Thymus (tissue), 11 donors: ENCODE results near the gene HK1. TPM values are rescaled to one million over a fixed set of nuclear protein-coding genes. Genes with fewer than 3 reads are reported as not detected.

ENCODE experiments used
- DNase-seq, 9 donors: peaks; one replicate each; pipeline ENCODE4 v3.0.0-alpha.2; 2013; ENCODE audit warnings: low spot score in 9 of 9, low read depth in 6 of 9, missing footprints in 1 of 9
- H3K27ac ChIP-seq, 2 donors: one replicate each; pipeline ENCODE4 v1.5.1; 2013; ENCODE audit warnings: control low read depth in 1 of 2, low read depth in 1 of 2, low read length in 1 of 2, mild to moderate bottlenecking in 1 of 2, moderate library complexity in 1 of 2
- H3K27me3 ChIP-seq, 2 donors: one replicate each; pipeline ENCODE4 v1.5.1; 2013; ENCODE audit warnings: low read length in 1 of 2; ENCODE audit not compliant: control insufficient read depth in 2 of 2, insufficient read depth in 1 of 2
- H3K36me3 ChIP-seq, 2 donors: one replicate each; pipeline ENCODE4 v1.5.1; 2013; ENCODE audit warnings: low read length in 1 of 2, mild to moderate bottlenecking in 1 of 2, moderate library complexity in 1 of 2; ENCODE audit not compliant: control insufficient read depth in 2 of 2, insufficient read depth in 2 of 2
- H3K4me1 ChIP-seq, 2 donors: one replicate each; pipeline ENCODE4 v1.5.1; 2013; ENCODE audit warnings: low read length in 2 of 2; ENCODE audit not compliant: control insufficient read depth in 2 of 2, insufficient read depth in 2 of 2
- H3K4me3 ChIP-seq, 2 donors: one replicate each; pipeline ENCODE4 v1.5.1; 2013; ENCODE audit warnings: low read length in 2 of 2, control low read depth in 1 of 2, mild to moderate bottlenecking in 1 of 2
- H3K9me3 ChIP-seq, 2 donors: one replicate each; pipeline ENCODE4 v1.5.1; 2013; ENCODE audit warnings: low read length in 1 of 2, mild to moderate bottlenecking in 1 of 2; ENCODE audit not compliant: control insufficient read depth in 2 of 2, insufficient read depth in 1 of 2
- WGBS: extraction: QIAGEN DNeasy Blood & Tissue Kit; methylation state at CpG from one replicate; pipeline ENCODE4 v1.1.7; 2013; 5-methylcytosine and 5-hydroxymethylcytosine counted together
- polyA plus RNA-seq: library from polyadenylated mRNA; stranded (reverse); fragments of 200-250 nt; gene quantifications from one replicate; pipeline ENCODE4 v1.2.3, GENCODE V29; 2013
- total RNA-seq: library from RNA; stranded (reverse); fragments of 120-200 nt; gene quantifications from one replicate; pipeline ENCODE4 v1.2.4, GENCODE V29; 2013
- donor health status: healthy.

HK1 gene
- total and polyA plus RNA-seq, 2 donors, result 33.7 to 52.6 TPM

DNA sequence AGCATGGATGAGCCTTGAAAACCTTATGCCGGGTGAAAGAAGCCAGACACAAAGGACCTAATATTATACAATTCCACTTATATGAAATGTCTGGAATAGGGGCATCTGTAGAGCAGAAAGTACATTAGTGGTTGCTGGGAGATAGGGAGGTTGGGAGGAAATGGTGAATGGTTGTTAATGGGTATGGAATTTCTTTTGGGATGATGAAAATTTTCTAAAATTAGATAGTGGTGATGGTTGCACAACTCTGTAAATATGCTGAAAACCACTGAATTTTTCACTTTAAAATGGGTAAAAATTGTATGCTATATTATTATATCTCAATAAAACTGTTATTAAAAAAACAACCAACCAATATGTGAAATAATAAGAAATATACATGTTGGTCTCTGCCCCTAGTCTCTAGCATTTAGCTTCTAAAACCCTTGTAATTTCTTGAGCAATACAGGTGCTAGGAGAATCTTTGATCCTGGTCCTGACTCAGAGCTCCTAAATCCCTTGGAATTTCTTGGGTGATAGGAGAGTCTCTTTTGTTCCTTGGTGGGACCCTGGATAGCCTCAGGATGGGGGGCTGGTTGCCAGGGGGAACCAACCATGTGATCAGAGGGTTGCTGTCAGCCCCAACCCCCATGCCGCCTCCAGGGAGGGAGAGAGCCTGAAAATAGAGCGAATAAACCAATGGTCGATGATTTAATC lies 74.4 kb downstream of the HK1 start:
- H3K4me1 ChIP-seq, result peaks cover 37 to 50% of the 10 kb centered on the region in 2 donors
- no peaks in the 10 kb centered on the region for H3K27me3 ChIP-seq
- peaks cover 11% of the 10 kb centered on the region in 2 donors for H3K36me3 ChIP-seq
- H3K9me3 ChIP-seq, result peaks cover 0 to 6% of the 10 kb centered on the region in 2 donors
- H3K4me3 ChIP-seq, result no peak overlapping the region
- over 99% methylated on average over 4 of the region's 4 CpGs for WGBS
- DNase-seq, result no peak
- H3K27ac ChIP-seq, result peak overlapping the region; percentile 73 to 95

DNA sequence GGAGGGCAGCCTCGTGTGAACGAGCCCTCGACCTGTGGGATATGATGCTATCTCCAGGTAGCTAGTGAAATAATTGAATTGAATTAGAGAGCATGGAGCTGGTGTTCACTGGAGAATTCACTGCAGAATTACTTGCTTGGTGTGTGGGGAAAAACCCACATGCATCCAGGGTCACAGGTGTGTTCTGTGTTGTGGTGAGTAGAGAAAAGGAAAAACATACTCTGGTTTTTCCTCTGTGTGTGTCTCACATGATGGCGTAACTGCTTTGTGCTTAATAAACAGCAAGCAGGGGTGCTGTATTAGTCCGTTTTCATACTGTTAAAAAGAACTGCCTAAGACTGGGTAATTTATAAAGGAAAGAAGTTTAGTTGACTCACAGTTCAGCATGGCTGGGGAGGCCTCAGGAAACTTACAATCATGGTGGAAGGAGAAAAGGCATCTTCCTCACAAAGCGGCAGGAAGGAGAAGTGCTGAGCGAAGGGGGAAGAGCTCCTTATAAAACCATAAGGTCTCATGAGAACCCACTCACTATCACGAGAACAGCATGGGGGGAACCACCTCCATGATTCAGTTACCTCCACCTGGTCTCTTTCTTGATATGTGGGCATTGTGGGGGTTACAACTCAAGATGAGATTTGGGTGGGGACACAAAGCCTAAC lies 75.8 kb downstream of the HK1 start:
- Histone ChIP-seq H3K9me3 (peaks cover 0 to 6% of the 10 kb centered on the region in 2 donors), H3K4me3 (peak overlapping the region; percentile 6 to 8), H3K4me1 (peaks cover 36 to 54% of the 10 kb centered on the region in 2 donors), H3K27me3 (no peaks in the 10 kb centered on the region), H3K36me3 (peaks cover 11% of the 10 kb centered on the region in 2 donors), H3K27ac (peak overlapping the region; percentile 73 to 95)
- DNase-seq, result peak in 5 of 9 donors; percentile 63 to 90 (median 71)
- 26% methylated on average over 8 of the region's 8 CpGs for WGBS

DNA sequence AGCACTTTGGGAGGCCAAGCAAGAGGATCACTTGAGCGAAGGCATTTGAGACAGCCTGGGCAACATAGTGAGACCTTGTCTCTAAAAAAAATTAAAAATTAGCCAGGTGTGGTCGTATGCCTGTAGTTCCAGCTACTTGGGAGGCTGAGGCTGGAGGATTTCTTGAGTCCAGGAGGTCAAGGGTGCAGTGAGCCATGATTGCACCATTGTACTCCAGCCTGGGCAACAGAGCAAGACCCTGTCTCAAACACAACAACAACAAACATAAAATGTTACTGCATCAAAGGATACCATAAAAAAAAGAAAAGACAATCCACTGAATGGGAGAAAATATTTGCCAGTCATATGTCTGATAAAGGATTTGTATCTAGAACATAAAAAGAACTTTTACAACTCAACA lies 77.9 kb downstream of the HK1 start:
- WGBS, result 100% methylated on average over 2 of the region's 2 CpGs

DNA sequence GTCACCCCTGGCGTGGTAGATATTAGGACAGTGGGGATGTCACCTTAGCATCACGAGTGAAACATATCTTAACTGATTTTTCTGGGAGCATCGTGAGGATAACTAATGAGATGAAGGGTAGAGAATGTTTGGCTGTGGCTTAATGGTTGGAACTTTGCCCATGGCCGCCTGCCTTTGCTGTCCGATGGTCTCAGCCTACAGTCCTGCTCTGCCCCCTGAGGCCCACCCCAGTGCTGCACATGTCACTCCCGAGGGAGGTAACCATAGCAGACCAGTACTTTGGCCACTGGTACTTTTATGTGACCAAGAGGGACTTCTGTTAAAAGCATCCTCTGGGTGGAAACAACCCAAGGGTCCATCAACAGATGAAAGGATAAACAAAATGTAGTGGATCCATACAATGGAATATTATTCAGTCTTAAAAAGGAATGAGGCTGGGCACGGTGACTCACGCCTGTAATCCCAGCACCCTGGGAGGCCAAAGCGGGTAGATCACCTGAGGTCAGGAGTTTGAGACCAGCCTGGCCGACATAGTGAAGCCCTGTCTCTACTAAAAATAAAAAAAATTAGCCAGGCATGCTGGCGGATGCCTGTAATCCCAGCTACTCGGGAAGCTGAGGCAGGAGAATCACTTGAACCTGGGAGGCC lies 80.0 kb downstream of the HK1 start:
- no peaks in the 10 kb centered on the region for H3K27me3 ChIP-seq
- H3K4me1 ChIP-seq, result peaks cover 42 to 68% of the 10 kb centered on the region in 2 donors
- no peak overlapping the region for H3K4me3 ChIP-seq
- no peak for DNase-seq
- H3K36me3 ChIP-seq, result peaks cover 17 to 22% of the 10 kb centered on the region in 2 donors
- H3K27ac ChIP-seq, result peak overlapping the region in 1 of 2 donors; percentile 40
- peaks cover 0 to 6% of the 10 kb centered on the region in 2 donors for H3K9me3 ChIP-seq
- WGBS, result 96% methylated on average over 12 of the region's 12 CpGs

More for the DNA sequence above, 77.9 kb downstream of the HK1 start:
- H3K9me3 ChIP-seq, result peaks cover 0 to 6% of the 10 kb centered on the region in 2 donors
- H3K36me3 ChIP-seq, result peaks cover 8 to 11% of the 10 kb centered on the region in 2 donors
- no peaks in the 10 kb centered on the region for H3K27me3 ChIP-seq
- H3K4me3 ChIP-seq, result no peak overlapping the region
- DNase-seq, result no peak
- H3K4me1 ChIP-seq, result peaks cover 45 to 65% of the 10 kb centered on the region in 2 donors
- H3K27ac ChIP-seq, result no peak overlapping the region

DNA sequence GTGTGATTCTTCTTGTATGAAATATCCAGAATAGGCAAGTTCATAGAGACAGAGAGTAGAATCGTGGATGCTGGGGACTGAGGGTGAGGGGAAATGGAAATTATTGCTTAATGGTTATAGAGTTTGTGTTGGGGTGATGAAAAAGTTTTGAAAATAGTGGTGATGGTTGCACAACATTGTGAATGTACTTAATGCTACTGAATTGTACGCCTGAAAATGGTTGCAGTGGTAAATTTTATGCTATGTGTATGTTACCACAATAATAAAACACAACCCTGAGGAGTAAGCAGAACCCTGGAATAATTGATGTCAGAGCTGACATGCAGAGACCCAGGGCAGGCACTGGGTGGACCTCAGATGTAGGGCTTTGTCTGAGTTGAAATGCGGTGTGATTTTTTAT lies 80.9 kb downstream of the HK1 start:
- Histone ChIP-seq H3K36me3 (peaks cover 22 to 24% of the 10 kb centered on the region in 2 donors), H3K4me3 (no peak overlapping the region), H3K9me3 (peaks cover 0 to 6% of the 10 kb centered on the region in 2 donors), H3K4me1 (peaks cover 43 to 68% of the 10 kb centered on the region in 2 donors), H3K27ac (peak overlapping the region; percentile 46 to 79), H3K27me3 (no peaks in the 10 kb centered on the region)
- 90% methylated on average over 3 of the region's 3 CpGs for WGBS
- DNase-seq, result no peak

DNA sequence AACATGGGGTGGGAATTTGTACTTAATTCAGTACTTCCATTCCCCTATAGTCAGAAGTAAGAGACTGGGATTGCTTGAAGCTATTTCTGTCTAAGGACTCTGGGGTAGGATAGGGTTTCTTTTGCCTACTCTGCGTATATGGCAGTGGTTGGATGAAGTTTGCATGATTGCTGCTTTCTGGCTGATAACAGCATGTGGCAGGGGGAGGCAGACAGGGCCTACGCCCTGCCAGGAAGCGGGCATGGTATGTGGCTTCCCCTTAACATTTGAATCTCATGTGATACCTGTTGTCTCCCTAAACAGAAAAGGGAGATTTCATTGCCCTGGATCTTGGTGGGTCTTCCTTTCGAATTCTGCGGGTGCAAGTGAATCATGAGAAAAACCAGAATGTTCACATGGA lies 81.3 kb downstream of the HK1 start:
- Histone ChIP-seq H3K4me3 (peak overlapping the region in 1 of 2 donors; percentile 17), H3K27ac (peak overlapping the region; percentile 65 to 79), H3K27me3 (no peaks in the 10 kb centered on the region), H3K36me3 (peaks cover 22 to 26% of the 10 kb centered on the region in 2 donors), H3K4me1 (peaks cover 46 to 68% of the 10 kb centered on the region in 2 donors), H3K9me3 (peaks cover 0 to 3% of the 10 kb centered on the region in 2 donors)
- DNase-seq, result peak in 3 of 9 donors; percentile 60 to 82 (median 64)
- WGBS, result 36% methylated on average over 5 of the region's 5 CpGs

DNA sequence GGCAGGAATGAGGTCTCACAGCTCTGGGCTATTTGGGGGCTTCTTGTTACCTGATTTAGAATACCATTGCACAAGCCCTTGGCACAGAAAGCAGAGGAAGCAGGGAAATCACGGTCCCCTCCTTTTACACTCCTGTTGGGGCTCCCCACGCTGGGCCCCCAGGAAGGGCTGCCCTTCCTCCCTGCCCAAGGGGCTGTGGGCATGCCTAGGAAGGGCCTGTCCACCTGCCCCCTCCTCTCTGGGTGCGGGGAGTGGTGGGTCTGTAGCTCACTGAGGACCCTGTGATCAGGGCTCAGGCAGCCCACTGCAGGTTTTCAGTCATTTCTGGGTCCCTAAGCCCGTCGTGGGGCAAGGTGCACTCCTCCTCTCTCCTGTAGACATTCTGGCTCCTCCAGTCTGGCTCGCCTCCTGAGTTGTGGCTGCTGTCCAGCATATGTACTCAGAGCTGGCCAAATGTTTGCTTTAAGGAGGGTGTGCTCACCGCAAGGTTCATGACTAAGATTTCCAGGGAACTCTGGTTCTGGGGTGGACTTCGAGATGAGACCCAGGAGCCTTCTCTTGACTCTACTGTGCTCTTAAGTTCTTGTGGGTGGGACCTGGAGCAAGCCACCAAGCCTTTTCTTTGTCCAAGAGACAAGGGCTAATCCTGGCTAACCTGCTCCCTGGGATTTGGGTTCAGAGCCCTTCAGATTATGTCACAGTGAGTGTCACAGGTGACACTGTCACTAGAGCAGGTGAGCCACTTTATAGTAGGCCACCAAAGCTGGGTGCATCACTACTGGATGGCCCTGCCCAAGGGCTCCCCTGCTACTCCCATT lies 82.4 kb downstream of the HK1 start:
- H3K4me1 ChIP-seq, result peaks cover 46 to 71% of the 10 kb centered on the region in 2 donors
- H3K9me3 ChIP-seq, result no peaks in the 10 kb centered on the region
- WGBS, result 94% methylated on average over 8 of the region's 8 CpGs
- no peak overlapping the region for H3K4me3 ChIP-seq
- H3K27ac ChIP-seq, result peak overlapping the region; percentile 36 to 79
- peaks cover 30 to 34% of the 10 kb centered on the region in 2 donors for H3K36me3 ChIP-seq
- no peak for DNase-seq
- no peaks in the 10 kb centered on the region for H3K27me3 ChIP-seq

DNA sequence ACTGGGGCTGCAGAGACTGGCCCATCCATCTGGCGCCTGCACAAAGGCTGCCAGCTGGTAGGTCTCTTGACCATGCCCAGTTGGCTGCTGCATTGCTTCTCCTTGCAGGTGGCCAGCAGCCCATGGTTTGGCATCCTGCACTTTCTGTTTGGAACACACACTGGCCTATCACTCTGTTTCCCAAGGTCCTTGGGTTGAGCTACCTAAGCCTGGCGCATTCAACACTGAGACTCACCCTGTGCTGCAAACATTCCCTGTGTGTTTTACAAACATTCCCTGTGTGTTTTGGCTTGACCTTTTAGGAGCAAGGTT lies 83.0 kb downstream of the HK1 start:
- no peaks in the 10 kb centered on the region for H3K27me3 ChIP-seq
- H3K9me3 ChIP-seq, result no peaks in the 10 kb centered on the region
- 99% methylated on average over 2 of the region's 2 CpGs for WGBS
- DNase-seq, result no peak
- H3K27ac ChIP-seq, result no peak overlapping the region
- peaks cover 46 to 71% of the 10 kb centered on the region in 2 donors for H3K4me1 ChIP-seq
- H3K4me3 ChIP-seq, result no peak overlapping the region
- peaks cover 36 to 39% of the 10 kb centered on the region in 2 donors for H3K36me3 ChIP-seq
